GM18505 (cell line): ENCODE measurements around the gene ULK2.
"Not testable (repeated sequence)": the region's sequence is repeated elsewhere in the genome, so short reads cannot be mapped to it uniquely, and the experiment has no call there.

ENCODE experiments used
- ATAC-seq: cut with Tn5 transposase; IDR thresholded peaks from one replicate; pipeline ENCODE4 v1.9.1; 2021; ENCODE audit not compliant: unreplicated experiment
- POLR2A ChIP-seq: IDR thresholded peaks from 4 replicates; pipeline ENCODE4 v1.6.1; 2011; ENCODE audit warnings: borderline replicate concordance; ENCODE audit not compliant: insufficient read depth, insufficient read length; ENCODE audit errors: extremely low read depth

Gene ULK2

DNA sequence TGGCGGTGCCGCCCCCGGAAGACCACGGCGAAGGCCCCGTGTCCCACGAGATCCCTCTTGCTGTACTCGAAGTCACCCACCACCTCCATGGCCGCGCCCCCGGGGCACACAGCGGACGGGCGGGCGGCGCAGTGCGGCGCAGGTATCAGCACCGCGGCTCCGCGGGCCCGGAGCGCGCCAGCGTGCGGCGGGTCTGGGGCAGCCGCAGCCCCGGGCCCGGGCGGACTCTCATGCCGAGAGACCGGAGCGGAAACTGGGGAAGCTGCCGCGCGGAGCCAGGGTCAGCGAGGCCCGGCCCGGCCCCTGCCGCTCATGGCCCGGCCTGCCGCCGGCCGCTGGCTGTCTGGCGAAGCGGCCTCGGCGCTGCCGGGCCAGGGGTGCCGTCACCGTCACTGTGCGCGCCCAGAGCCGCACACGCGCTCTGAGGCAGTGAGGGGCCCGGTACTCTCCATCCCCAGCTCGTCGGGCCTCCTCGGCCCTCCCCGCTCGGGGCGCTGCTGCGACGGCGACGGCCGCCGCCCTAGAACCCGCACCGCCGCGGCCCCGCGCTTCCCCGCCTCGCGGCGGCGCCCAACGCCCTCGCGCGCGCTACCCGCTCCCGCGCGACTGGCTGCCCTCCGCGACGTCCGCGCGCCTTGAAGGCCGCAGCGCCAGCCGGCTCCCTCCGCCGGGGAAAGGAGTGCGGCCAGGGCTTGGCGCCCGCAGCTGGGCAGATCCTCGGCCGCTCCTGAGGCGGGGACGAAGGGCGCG, at the start of gene ULK2:
ULK2 (minus strand) TSS at position 608 of the 750 bp plus-strand sequence; CDS start at position 89, 519 bp downstream.
- TF ChIP-seq POLR2A, result peak; percentile 71
- ATAC-seq, result peak; percentile 60

DNA sequence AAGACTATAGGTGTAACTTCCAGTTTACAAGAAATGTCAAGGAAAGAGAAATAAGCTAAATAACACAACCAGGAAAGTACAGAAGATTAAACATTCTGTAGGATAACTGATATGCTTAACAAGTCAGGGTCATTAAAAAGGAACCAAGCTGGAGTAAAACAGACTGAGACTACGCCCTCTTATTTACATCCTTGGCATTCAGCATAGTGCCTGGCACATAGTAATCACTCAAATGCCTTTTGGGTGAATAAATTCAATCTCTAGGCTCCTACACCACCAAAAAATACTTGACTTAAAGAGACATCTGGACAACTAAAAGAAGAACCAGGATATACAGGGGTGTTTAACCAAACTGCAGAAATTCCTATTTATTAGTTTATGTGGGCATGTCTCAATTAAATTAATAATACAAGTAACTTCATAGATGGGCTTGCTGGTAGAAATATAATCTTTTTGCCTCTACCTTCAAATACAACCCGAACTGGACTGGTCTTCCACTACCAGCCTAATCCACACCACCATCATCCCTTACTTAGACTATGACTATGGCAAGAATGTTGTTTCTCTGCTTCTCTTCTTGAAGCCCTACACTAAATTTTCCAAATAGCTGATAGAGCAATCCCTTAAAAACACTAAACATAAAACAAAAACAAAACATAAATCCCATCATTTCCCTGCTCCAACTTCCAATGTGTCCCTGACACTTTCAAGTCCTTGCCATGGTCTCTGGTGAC, 47.7 kb upstream of the ULK2 start:
- TF ChIP-seq POLR2A, result no peak
- ATAC-seq, result no peak

DNA sequence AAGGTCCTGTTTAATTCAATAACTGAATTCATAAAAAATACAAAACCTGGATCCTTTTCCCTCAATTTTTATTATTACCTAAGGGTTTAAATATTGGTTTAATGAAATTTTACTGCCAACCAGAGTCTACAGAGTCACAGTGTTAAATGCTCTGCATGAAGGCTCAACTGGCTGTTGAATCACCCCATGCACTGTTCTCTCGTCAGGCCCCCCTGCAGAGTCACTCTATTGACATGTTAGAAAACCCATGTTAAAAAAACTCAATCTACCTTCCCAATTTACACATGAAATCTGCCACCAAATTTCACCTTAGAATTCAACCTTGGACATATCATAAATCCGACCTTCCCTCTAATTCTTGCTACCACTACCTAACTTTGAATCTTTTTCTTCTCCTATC, 43.3 kb upstream of the ULK2 start:
- TF ChIP-seq POLR2A, result no peak
- ATAC-seq, result no peak

- no peak for TF ChIP-seq POLR2A
- no peak for ATAC-seq
Observed at GRCh38 chr17:19909139-19909538, 41.4 kb upstream of the ULK2 start.

GRCh38 chr17:19905502-19905901, 37.8 kb upstream of the ULK2 start:
- no peak for ATAC-seq

DNA sequence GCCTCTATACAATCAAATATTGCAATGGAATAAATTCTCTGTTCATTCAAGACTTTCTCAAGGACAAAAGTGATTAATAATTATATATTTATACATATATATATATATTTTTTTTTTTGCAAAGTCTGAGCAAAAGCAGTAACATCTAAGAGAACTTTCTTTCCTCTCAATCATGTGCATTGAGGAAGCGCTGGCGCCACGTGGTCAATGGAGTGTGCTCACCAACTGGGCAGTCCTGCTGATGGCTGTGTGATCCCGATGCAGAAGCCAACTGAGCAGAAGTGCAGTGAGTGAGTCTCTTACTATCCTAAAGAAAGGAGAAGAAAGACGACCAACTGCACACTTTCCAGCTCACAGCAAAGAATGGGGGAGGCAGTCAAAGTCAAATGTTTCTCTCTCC, 37.2 kb upstream of the ULK2 start:
- no peak for TF ChIP-seq POLR2A
- ATAC-seq, result no peak

More at GRCh38 chr17:19905502-19905901, 37.8 kb upstream of the ULK2 start:
- TF ChIP-seq POLR2A, result no peak

DNA sequence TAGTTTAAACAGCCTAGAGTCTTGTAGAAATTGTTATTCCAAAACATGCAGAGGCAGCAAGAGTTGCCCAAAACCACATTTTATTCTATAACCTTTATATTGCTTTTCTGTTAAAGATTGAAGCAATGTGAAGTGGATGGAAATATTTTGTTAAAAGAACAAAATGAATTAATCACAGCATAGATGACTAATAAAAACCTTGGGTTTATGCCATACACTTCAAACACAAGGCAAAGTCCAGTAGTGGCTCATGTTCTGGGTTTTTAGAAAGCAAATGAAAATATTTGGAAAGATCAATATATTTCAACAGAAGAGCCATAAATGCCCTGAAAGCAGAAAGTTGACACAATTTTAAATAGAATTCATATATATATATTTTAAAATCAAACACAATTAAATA, 36.7 kb upstream of the ULK2 start:
- no peak for TF ChIP-seq POLR2A
- ATAC-seq, result no peak

GRCh38 chr17:19900809-19901208, 33.1 kb upstream of the ULK2 start:
- TF ChIP-seq POLR2A, result no peak
- no peak for ATAC-seq

DNA sequence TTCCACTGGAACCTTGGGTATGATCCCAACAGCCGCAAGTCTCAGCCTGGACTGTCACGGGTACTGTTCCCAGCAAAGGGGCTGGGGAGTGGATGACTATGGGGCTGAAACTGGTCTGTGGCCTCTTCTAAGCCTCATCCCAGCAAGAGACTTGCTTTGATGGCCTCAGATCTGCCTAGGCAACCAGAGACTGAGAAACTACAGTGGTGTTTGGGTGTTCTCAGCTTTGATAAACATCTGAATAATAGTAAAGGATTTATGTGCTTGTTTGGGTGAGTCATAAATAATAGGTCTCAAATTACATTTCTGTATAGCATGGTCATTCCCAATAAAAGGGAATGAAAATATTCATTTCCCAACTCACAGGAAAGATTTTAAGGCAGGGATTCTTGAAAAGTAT, 30.2 kb upstream of the ULK2 start:
- ATAC-seq, result no peak

DNA sequence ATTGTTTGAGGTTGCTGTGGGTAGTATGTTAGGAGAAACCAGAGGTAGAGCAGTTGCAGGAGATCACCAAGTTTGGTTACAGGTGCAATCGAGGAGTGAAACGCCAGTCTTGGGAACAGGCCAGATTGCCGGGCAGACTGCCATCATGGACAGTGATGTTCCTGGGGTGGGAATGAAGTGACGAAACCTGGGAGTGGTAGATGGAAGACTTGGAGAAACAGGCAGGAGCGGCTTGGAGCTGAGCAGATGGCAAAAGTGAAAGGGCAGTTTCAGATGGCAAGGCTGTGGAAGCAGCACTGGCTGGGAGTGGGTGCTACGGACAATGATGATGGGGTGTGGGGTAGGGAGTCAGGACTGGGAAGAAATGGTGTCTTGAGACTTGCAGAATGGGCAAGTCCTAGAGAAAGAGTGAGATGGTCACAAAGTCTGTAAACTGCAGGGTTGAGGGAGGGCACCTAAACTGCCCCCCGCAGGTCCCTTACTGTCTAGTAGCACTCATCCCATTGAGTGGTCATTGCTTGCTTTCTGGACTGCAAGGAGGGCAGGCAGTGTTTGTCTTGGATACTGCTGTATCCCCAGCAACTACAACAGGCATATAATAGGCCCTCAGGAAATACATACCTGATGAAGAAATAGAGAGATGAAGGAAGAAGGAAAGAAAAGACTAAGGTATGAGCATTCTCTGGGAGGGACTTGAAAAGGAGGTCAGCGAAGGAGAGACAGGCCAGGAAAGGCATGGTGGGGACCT, 29.5 kb upstream of the ULK2 start:
- ATAC-seq, result no peak
- TF ChIP-seq POLR2A, result no peak

More for the DNA sequence above, 30.2 kb upstream of the ULK2 start:
- TF ChIP-seq POLR2A, result no peak

DNA sequence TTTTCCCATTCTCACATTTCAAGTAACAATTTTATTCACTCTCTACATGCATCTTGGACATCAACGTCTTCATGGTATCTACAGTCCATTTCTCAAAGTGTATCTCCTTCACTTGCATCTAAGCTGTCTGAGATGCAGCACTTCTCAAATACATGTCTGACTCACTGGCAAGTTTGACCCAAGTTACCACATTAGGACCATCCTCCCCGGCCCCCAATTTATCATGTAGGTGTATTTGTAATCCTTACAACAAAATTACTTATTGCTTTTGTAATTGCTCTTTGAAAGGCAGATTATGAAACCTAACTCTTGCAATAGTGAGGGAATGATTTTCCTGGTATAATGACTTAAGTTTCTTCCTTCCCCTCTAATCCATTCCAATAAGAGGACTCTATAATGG, 28.9 kb upstream of the ULK2 start:
- no peak for TF ChIP-seq POLR2A
- ATAC-seq, result no peak

GRCh38 chr17:19890554-19890953, 22.8 kb upstream of the ULK2 start:
- not testable (repeated sequence) for ATAC-seq

- not testable (repeated sequence) for ATAC-seq
Observed at GRCh38 chr17:19890001-19890400, 22.3 kb upstream of the ULK2 start.

GRCh38 chr17:19886116-19886515, 18.4 kb upstream of the ULK2 start:
- TF ChIP-seq POLR2A, result no peak
- no peak for ATAC-seq
